ENCODE results near the gene C1QTNF8. TPM values are rescaled to one million over a fixed set of nuclear protein-coding genes. Genes with fewer than 3 reads are reported as not detected.

C1QTNF8 gene
- total and polyA plus RNA-seq, 2 donors (not counting 1 experiment from before 2014, with no cell fraction given): not detected

GRCh38 chr16:1133271-1133670 lies 37.2 kb upstream of the C1QTNF8 start:
- DNase-seq (no peak), ATAC-seq (ENCODE audit: low read depth) (no peak)
- no peak overlapping the region for H3K4me3 Mint-ChIP-seq
- TF ChIP-seq EZH2 (IDR thresholded peaks at IDR 0.05; ENCODE audit: borderline replicate concordance, insufficient read depth, low read depth, low read length, poor library complexity, severe bottlenecking): no peak
- TF ChIP-seq CTCF (IDR thresholded peaks at IDR 0.05): no peak
- Histone ChIP-seq H3K9ac (ENCODE audit: low read length) (no peak overlapping the region), H3K4me3 (ENCODE audit: control extremely low read depth in 1 of 5, extremely low read depth in 1 of 5, insufficient read depth in 1 of 5, low read depth in 2 of 5, low read length in 4 of 5) (no peak overlapping the region), H3K4me2 (replicated peaks; ENCODE audit: low read depth, low read length, poor library complexity, severe bottlenecking) (no peak overlapping the region), H3K9me3 (ENCODE audit: control extremely low read depth in 1 of 3, control insufficient read depth in 2 of 3, insufficient read depth in 1 of 3, low read length in 2 of 3) (peaks cover 0 to 5% (median 0%) of the 10 kb centered on the region in 3 donors), H3K79me2 (ENCODE audit: control insufficient read depth, insufficient read depth, low read length) (no peaks in the 10 kb centered on the region), H3K27ac (ENCODE audit: low read length in 2 of 2) (no peak overlapping the region), H3K27me3 (replicated peaks in 1 of 4; ENCODE audit: control extremely low read depth in 1 of 4, control insufficient read depth in 3 of 4, insufficient read depth in 4 of 4, low read length in 3 of 4) (no peaks in the 10 kb centered on the region), H4K20me1 (ENCODE audit: control insufficient read depth, insufficient read depth, low read length, poor library complexity, severe bottlenecking) (no peaks in the 10 kb centered on the region), H3K4me1 (ENCODE audit: control insufficient read depth in 2 of 2, insufficient read depth in 2 of 2, low read length in 2 of 2) (no peaks in the 10 kb centered on the region), H2AFZ (ENCODE audit: insufficient read depth, low read depth, low read length, poor library complexity, severe bottlenecking) (no peak overlapping the region), H3K36me3 (replicated peaks in 1 of 2; ENCODE audit: control extremely low read depth in 1 of 2, control insufficient read depth in 1 of 2, extremely low read depth in 1 of 2, insufficient read depth in 2 of 2, low read length in 1 of 2) (no peaks in the 10 kb centered on the region)
- peaks cover 6% of the 10 kb centered on the region for H3K27me3 Mint-ChIP-seq
- H3K9me3 Mint-ChIP-seq (ENCODE audit: insufficient read depth): no peaks in the 10 kb centered on the region
- ChIA-PET POLR2A (no interaction called here), CTCF (no interaction called here)
- H3K27ac Mint-ChIP-seq: no peak overlapping the region
- intact Hi-C loops (cut with micrococcal nuclease): no loop called here
- H3K4me1 Mint-ChIP-seq: no peaks in the 10 kb centered on the region
- 82% methylated on average over 18 of the region's 18 CpGs for WGBS (ENCODE audit: insufficient coverage)

- H3K27ac ChIP-seq (ENCODE audit: low read length in 2 of 2): no peak overlapping the region
- no peaks in the 10 kb centered on the region for H3K27me3 ChIP-seq (replicated peaks in 1 of 4; ENCODE audit: control extremely low read depth in 1 of 4, control insufficient read depth in 3 of 4, insufficient read depth in 4 of 4, low read length in 3 of 4)
- no peak overlapping the region for H3K4me3 ChIP-seq (ENCODE audit: control extremely low read depth in 1 of 5, extremely low read depth in 1 of 5, insufficient read depth in 1 of 5, low read depth in 2 of 5, low read length in 4 of 5)
- Mint-ChIP-seq H3K9me3 (ENCODE audit: insufficient read depth) (no peaks in the 10 kb centered on the region), H3K4me3 (no peak overlapping the region), H3K27me3 (peaks cover 3% of the 10 kb centered on the region), H3K4me1 (no peaks in the 10 kb centered on the region), H3K27ac (no peak overlapping the region)
- H4K20me1 ChIP-seq (ENCODE audit: control insufficient read depth, insufficient read depth, low read length, poor library complexity, severe bottlenecking): no peaks in the 10 kb centered on the region
- H3K4me1 ChIP-seq (ENCODE audit: control insufficient read depth in 2 of 2, insufficient read depth in 2 of 2, low read length in 2 of 2): no peaks in the 10 kb centered on the region
- intact Hi-C loops (cut with micrococcal nuclease): no loop called here
- no peak overlapping the region for H2AFZ ChIP-seq (ENCODE audit: insufficient read depth, low read depth, low read length, poor library complexity, severe bottlenecking)
- DNase-seq (no peak), ATAC-seq (ENCODE audit: low read depth) (no peak)
- no peak overlapping the region for H3K4me2 ChIP-seq (replicated peaks; ENCODE audit: low read depth, low read length, poor library complexity, severe bottlenecking)
- 74% methylated on average over 14 of the region's 15 CpGs for WGBS (ENCODE audit: insufficient coverage)
- no peak for TF ChIP-seq EZH2 (IDR thresholded peaks at IDR 0.05; ENCODE audit: borderline replicate concordance, insufficient read depth, low read depth, low read length, poor library complexity, severe bottlenecking)
- TF ChIP-seq CTCF (IDR thresholded peaks at IDR 0.05): no peak
- H3K9ac ChIP-seq (ENCODE audit: low read length): no peak overlapping the region
- peaks cover 0 to 5% (median 0%) of the 10 kb centered on the region in 3 donors for H3K9me3 ChIP-seq (ENCODE audit: control extremely low read depth in 1 of 3, control insufficient read depth in 2 of 3, insufficient read depth in 1 of 3, low read length in 2 of 3)
- ChIA-PET POLR2A (no interaction called here), CTCF (no interaction called here)
- no peaks in the 10 kb centered on the region for H3K79me2 ChIP-seq (ENCODE audit: control insufficient read depth, insufficient read depth, low read length)
- H3K36me3 ChIP-seq (replicated peaks in 1 of 2; ENCODE audit: control extremely low read depth in 1 of 2, control insufficient read depth in 1 of 2, extremely low read depth in 1 of 2, insufficient read depth in 2 of 2, low read length in 1 of 2): no peaks in the 10 kb centered on the region
These were observed 36.4 kb upstream of the C1QTNF8 start for GRCh38 chr16:1132431-1132830.

Measured in B cell (primary cell).